Measurements from ENCODE around the gene NCOA3. TPM values are rescaled to one million over a fixed set of nuclear protein-coding genes. Genes with fewer than 3 reads are reported as not detected.

NCOA3 gene
- total RNA-seq, 1 experiment from 2014 or later, result 31.1 TPM

DNA sequence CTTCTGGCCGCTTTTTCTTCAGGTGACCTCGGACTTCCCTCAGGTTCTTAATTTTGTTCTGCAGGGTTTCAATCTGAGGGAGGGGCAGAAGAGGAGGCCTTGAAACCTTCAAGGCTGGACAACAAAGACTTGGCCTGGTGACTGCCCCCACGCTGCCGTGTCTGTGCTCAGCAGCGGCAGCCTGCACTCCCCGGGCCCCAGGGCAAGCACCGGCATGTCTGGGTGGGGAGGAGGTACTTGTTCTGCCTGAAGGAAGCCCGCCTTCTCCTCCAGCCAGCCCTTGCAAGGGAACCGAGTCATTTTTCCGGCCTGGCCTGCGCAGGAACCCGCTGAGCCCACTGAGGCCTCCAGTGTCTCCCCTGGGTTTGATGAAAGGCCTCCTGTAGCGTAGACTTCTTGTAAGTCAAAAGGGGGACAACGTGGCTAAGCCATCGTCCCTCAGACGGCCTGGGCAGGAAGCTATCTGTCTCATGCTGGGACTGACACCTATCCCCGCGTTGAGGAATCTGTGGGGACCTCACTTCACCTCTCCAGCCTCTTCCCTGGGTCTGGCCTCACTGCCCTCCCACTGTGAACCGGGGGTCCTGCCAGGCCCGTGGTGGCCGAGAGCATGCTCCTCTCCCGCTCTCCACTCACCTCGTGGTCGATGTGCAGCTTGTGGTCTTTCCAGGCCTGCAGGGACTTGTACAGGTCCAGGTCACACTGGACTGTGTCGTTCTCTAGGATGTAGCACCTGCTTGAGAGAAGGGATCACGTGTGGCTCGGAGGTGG, 163.7 kb downstream of the NCOA3 start:
- no peak for DNase-seq

DNA sequence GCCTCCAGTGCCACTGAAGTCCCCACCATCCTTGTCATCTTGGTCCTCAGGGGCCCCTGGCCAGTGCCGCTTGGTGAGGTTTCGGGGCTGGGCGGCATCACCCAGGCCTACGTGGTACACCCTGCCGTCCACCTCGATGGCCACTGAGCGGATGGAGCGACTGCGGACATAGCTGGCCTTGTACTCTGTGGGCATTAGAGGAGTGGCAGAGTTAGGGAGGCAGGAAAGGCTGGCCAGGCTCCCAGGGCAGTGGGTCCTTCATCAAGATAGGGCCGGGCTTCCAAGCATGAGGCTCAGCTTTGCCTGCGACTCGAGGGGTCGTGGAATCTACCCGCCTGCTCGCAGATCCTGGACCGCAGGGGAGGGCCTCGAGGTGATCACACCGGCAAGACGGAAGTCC, 164.6 kb downstream of the NCOA3 start:
- H4K20me1 ChIP-seq (ENCODE audit: low read length), result no peaks in the 10 kb centered on the region
- peaks cover 39% of the 10 kb centered on the region for H3K36me3 ChIP-seq (ENCODE audit: low read depth, low read length)

More for the DNA sequence above, 163.7 kb downstream of the NCOA3 start:
- Histone ChIP-seq H3K27me3 (ENCODE audit: low read length) (no peaks in the 10 kb centered on the region), H2AFZ (ENCODE audit: low read length) (no peak overlapping the region), H3F3A (ENCODE audit: low read length, unreplicated experiment) (no peaks in the 10 kb centered on the region), H3K9me3 (ENCODE audit: low read length) (no peaks in the 10 kb centered on the region), H3K4me3 (ENCODE audit: low read length) (no peak overlapping the region), H4K20me1 (ENCODE audit: low read length) (no peaks in the 10 kb centered on the region), H3K9ac (ENCODE audit: low read length) (no peak overlapping the region), H3K9me2 (replicated peaks; ENCODE audit: low read length) (no peaks in the 10 kb centered on the region), H3K36me3 (ENCODE audit: low read depth, low read length) (peaks cover 43% of the 10 kb centered on the region), H3K4me1 (ENCODE audit: insufficient read depth, low read length) (no peaks in the 10 kb centered on the region), H3K79me2 (ENCODE audit: low read length) (no peaks in the 10 kb centered on the region), H3K27ac (ENCODE audit: low read length) (no peak overlapping the region), H3K4me2 (ENCODE audit: low read length) (no peak overlapping the region)
- no TSS peak for BruUV-seq (replicated peaks)
- no peak for ATAC-seq
- CTCF ChIA-PET, result no interaction called here
- POLR2A ChIA-PET (ENCODE audit: unreplicated experiment), result no interaction called here
- intact Hi-C loops (cut with micrococcal nuclease), result no loop called here
- TF ChIP-seq EZH2 (IDR thresholded peaks at IDR 0.05; ENCODE audit: low read length, unreplicated experiment), result no peak
- TF ChIP-seq, protein P1, sequence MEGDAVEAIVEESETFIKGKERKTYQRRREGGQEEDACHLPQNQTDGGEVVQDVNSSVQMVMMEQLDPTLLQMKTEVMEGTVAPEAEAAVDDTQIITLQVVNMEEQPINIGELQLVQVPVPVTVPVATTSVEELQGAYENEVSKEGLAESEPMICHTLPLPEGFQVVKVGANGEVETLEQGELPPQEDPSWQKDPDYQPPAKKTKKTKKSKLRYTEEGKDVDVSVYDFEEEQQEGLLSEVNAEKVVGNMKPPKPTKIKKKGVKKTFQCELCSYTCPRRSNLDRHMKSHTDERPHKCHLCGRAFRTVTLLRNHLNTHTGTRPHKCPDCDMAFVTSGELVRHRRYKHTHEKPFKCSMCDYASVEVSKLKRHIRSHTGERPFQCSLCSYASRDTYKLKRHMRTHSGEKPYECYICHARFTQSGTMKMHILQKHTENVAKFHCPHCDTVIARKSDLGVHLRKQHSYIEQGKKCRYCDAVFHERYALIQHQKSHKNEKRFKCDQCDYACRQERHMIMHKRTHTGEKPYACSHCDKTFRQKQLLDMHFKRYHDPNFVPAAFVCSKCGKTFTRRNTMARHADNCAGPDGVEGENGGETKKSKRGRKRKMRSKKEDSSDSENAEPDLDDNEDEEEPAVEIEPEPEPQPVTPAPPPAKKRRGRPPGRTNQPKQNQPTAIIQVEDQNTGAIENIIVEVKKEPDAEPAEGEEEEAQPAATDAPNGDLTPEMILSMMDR (conservative IDR thresholded peaks at IDR 0.05; ENCODE audit: low read depth, low read length), result no peak
- no peak for TF ChIP-seq EZH2phosphoT487 (IDR thresholded peaks at IDR 0.05; ENCODE audit: borderline replicate concordance, low read length)

More for the DNA sequence above, 164.6 kb downstream of the NCOA3 start:
- H3F3A ChIP-seq (ENCODE audit: low read length, unreplicated experiment), result no peaks in the 10 kb centered on the region
- no peak overlapping the region for H3K27ac ChIP-seq (ENCODE audit: low read length)
- DNase-seq (no peak), ATAC-seq (no peak)
- H3K4me1 ChIP-seq (ENCODE audit: insufficient read depth, low read length), result no peaks in the 10 kb centered on the region
- H3K4me3 ChIP-seq (ENCODE audit: low read length), result no peak overlapping the region
- no peaks in the 10 kb centered on the region for H3K79me2 ChIP-seq (ENCODE audit: low read length)
- ChIA-PET CTCF (no interaction called here), POLR2A (ENCODE audit: unreplicated experiment) (no interaction called here)
- no peak for TF ChIP-seq EZH2phosphoT487 (IDR thresholded peaks at IDR 0.05; ENCODE audit: borderline replicate concordance, low read length)
- TF ChIP-seq, protein P1 (conservative IDR thresholded peaks at IDR 0.05; ENCODE audit: low read depth, low read length), result no peak
- no peak for TF ChIP-seq EZH2 (IDR thresholded peaks at IDR 0.05; ENCODE audit: low read length, unreplicated experiment)
- H3K27me3 ChIP-seq (ENCODE audit: low read length), result no peaks in the 10 kb centered on the region
- no peak overlapping the region for H3K4me2 ChIP-seq (ENCODE audit: low read length)
- no TSS peak for BruUV-seq (replicated peaks)
- intact Hi-C loops (cut with micrococcal nuclease), result no loop called here
- no peak overlapping the region for H3K9ac ChIP-seq (ENCODE audit: low read length)
- H3K9me3 ChIP-seq (ENCODE audit: low read length), result no peaks in the 10 kb centered on the region
- no peaks in the 10 kb centered on the region for H3K9me2 ChIP-seq (replicated peaks; ENCODE audit: low read length)
- no peak overlapping the region for H2AFZ ChIP-seq (ENCODE audit: low read length)
